Colon (tissue), 2 donors: ENCODE data around the gene OGN.

Source experiments
- FAIRE-seq: peaks from 2 replicates; lab custom pipeline; 2012; peaks lifted over from hg19 to GRCh38; lab: Jason Lieb, UNC
- donor health status: control.
- donor health status: control.

The OGN gene

DNA sequence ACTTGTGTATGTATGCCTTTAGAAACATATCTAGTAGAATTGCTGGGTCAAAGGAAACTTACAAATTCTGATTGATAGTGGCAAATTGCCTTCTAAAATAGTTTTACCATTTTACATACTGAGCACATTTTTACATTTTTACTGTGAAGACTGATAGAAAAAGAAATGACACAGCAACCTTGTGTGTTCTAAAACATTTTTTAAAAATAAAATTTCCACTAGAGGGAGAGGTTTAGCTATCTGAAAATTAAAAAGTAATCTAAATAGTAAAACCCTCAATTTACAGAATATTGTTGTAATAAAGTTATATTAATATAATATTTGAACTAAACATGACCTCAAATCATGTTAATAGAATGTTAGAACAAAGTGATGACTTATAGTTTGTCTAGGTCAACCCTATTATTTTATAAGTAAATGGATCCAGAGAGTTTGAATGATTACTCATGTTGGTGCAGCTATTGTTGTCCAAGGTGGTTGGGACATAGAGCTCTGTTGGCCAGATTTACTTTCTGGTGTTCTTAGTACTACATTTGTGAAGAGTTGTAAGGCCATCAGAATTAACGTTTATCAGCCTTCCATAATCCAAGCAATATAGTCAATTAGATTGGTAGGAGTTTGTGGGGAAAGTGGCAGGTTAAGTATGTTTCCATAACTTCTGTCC lies 61.4 kb downstream of the OGN start:
- FAIRE-seq: no peak

DNA sequence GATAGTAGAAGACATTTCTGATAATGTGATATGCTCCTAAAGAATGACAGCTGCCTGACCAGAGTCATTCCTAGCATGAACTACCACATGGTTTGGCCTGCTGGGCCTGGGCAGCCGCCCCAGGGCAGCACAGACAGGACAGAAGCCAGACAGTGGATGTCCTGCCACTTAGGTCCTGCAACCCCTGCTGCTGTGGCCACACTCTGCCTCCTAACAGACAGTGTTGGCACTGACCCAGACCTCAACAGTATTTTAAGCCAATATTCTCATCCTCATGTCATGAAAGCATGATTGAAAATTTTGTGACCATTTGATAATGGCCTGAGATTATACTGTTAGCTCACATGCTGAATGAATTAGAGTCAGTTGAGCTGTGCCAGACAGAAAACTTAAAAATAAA lies 62.8 kb downstream of the OGN start:
- FAIRE-seq: no peak

GRCh38 chr9:92333282-92333634 lies 71.1 kb downstream of the OGN start:
- no peak for FAIRE-seq
